DMS53 treated with DMSO at 0.1 percent for 48 hours (cell line): Measurements from ENCODE around the gene AQP2.

Experiments used
- DNase-seq: peaks from one replicate; lab custom pipeline; 2025; ENCODE audit not compliant: unreplicated experiment; lab: John Stamatoyannopoulos, UW

Gene AQP2

DNA sequence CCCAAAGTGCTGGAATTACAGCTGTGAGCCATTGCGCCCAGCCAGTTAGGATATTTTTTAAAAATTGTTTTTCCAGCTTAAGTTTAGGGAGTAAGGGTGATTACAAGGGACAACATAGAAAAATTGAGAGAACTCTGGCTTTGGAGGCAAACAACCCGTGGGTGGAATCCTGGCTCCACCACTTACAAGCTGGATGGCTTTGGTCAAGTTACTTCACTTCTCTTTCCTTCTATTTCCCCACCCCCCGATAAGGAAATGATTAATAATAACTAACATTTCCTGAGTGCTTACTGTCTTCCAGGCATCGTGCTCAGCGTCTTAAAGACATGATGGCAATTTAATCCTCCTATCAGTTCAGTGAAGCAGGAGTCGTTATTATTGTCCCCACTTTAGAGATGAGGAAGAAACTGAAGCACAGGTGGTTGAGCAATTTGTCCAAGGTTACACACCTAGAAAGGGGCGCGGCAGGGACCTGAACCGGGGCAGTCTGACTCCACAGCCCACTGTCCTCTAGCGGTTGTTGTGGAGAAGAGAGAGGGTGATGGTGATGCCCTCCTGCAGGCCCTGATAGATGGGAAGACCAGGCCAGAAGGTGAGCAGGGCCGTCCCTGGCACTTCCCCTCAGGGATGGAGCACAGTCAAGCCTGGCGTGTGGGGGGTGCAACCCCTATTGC is 30.2 kb upstream of the AQP2 start:
- DNase-seq: no peak

DNA sequence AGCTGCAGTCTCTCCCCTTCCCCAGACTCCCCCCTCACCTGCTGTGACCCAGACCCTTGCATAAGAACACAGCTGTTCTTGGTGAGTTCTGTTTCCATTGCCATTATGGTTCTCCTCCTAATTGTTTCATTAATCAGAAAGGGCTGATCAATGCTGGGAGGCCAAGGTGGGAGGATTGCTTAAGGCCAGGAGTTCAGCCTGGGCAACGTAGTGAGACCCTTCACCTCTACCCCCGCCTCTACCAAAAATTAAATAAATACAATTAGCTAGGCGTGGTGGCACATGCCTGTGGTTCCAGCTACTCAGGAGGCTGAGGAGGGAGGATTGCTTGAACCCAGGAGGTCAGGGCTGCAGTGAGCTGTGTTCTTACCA is 29.6 kb upstream of the AQP2 start:
- no peak for DNase-seq

DNA sequence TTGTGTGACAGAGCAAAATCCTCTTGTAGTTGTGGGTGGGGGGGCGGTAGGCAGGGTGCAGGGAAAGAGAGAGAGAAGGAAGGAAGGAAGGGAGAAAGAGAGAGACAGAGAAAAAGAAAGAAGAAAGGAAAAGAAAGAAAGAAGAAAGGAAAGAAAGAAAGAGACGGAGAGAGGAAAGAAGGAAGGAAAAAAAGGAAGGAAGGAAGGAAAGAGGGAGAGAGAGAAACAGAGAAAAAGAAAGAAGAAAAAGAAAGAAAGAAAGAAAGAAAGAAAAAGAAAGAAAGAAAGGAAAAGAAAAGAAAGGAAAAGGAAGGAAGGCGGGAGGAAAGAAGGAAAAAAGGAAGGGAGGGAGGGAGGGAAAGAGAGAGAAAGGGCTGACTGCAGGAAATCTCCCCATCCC is 29.2 kb upstream of the AQP2 start:
- no peak for DNase-seq

DNA sequence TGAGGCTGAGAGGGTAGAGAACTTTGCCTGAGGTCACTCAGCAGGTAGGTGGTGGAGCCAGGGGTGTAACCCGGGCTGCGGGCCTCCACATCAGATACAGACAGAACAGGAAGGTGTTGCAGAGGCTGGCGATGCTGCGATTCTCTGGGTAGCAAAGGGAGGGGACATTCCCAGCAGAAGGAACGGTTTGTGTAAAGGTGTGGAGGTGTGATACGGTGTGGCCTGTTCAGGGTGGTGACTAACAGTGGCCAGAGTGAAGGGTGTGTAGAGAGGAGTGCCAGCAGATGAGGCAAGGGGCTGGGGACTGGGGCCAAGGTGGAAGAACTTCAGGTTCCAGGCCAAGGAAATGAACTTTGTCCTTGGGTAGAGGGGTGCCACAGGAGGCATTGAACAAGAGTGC is 28.6 kb upstream of the AQP2 start:
- no peak for DNase-seq

DNA sequence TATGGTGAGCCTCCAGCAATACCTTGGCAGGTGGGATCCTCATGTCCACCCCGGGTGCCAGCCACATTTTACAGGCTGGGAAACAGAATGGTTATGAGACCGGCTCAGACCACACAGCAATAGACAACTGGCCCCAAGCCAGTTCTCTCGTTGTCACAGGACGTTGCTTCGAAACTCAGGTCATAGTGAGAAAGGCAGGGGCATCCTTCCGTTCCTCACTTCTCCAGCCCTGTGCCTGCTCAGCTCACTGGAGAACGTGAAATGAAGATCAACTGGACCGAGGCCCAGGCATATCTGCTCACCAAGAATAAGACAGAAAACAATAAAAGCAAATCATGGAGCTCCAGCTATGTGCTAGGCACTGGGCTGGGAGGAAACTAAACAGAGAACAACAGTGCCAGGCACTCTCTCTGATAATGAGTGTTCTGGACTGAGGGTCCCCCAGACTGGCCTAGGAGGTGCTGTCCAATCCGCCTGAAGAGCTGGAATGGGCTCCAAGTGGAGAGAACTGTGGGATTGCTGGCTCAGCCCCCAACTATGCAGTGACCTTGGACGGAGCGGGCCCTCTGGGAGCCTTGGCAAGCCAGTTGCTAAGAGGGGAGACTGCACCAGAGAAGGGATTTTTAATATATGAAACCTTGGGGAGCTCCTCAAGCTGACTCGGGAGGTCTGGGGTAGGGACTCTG is 28.0 kb upstream of the AQP2 start:
- no peak for DNase-seq

DNA sequence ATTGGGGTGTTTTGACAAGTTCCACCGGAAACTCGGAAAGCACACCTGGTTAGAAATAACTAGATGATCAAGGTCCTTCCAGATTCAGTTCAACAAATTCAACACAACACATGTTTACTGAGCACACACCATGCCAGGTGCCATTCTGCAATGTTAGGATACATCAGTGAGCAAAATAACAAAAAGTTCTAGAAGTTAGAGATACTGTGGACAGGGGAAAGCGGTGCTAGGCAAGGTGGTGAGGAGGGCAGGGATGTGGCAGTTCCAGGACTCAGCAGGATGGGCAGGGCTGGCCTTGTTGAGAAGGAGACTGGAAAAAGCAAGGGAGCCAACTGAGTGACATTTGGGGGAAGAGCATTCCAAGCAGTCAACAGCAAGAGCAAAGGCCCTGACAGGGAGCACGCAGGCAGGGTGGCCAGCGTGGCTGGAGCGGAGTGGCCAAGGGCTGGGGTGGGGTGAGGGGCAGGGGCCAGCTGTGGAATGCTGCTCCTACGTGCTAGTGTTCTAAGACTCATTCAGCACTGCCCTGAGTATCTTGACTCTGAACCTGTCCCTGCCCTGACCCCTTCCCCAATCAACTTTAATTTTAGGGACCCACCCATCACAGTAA is 27.4 kb upstream of the AQP2 start:
- DNase-seq: no peak

DNA sequence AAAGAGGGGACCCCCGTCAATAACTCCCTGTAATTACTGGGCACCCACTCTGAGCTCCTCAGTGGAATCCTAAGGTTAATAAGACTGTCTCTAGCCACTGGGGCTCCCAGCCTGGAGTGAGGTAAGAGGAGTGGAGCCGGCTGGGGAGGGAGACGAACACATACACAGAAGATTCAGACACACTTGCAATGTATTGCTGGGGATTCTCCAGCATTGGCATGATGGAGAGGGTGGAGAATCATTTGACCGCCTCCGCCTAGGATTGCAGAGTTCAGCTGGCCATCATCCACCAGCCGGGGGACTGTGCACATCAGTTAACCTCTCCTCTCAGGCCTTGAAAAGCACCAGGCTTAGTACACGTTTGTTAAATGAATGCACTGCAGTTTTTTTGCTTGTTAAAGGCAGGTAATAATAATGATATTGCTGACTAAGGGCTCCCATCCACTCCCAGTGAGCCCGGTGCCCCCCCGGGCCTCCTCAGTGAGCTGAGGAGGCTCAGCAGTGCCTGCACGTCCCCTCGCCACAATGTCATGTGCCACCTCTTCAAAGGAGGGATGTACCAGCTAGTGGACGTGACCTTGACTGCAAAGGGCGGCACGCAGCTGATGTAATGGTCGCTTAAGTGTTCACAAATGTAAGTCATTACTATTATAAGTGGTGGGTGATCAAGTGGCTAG is 26.5 kb upstream of the AQP2 start:
- DNase-seq: no peak

DNA sequence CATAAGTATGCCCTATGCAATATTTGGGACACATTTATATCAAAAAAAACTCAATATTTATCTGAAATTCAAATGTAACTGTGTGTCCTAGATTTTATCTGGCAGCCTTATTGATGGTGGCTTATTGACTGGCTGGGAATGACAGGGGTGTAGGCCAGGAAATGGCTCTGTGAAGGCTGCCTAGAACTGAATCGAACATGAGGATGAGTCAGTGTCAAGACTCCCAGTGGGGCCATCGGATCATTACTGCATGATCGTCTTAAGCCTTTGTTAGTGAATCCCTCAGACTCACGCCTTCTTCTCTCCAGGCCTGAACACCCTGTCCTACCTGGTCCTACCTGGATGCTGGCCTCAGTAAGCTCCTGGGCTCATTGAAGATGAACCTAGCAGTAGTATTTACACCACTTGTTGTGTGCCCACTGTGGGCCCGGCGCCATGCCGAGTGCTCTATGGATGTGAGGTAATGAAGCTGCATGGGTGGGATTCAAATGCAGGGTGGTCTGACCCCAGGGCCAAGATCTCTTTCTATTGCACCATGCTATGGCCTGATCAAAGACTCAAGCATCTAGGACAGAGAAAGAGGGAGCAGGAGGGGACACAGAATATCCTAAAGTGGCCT is 25.8 kb upstream of the AQP2 start:
- DNase-seq: no peak

DNA sequence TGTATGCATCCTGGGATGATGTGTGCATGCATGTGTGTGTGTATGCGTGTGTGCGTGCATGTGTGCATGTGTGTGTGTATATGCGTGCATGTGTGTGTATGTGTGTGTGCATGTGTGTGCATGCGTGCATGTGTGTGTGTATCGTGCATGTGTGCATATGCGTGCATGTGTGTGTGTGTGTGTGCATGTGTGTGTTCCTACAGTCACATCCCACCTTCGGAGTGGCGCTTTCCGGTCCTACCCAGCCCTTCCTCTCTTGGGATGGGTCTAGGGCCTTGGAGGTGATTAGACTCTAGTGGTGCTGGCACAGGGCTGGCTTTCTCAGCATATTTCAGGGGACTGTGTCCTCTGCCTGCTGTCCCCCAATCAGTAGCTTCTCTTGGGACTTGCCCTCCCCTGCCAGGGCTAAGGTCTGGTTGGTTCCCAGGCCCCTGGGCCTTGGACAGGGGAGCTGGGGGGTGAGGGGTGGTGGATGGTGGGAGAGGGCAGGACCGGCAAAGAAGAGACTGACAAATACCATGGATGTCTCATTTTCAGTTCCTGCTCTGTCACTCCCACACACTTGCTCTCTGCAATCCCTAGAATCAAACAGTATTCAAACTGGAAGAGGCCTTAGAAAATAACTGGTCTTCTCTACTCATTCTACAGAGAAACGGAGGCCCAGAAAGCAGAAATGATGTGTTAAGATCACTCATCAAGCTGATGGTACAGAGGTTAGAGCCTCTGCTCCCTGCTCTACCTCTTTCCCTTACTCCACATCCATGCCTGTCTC is 24.9 kb upstream of the AQP2 start:
- no peak for DNase-seq

DNA sequence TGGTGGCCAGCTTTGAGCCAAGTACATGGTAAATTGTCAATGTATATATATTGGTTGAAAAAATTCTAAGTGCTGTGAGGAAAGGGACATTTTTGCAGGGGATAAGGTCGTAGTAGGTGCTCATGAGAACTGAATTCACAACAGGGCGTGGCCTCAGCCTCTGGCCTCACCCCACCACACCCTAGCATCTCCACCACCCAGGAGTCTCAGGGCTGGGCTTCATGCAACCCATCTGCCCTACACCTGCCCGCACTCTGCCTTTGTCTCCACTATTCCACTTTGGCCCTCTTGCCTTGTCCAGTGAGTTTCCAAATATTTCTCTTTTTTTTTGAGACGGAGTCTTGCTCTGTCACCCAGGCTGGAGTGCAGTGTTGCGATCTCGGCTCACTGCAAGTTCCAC is 22.1 kb upstream of the AQP2 start:
- no peak for DNase-seq

DNA sequence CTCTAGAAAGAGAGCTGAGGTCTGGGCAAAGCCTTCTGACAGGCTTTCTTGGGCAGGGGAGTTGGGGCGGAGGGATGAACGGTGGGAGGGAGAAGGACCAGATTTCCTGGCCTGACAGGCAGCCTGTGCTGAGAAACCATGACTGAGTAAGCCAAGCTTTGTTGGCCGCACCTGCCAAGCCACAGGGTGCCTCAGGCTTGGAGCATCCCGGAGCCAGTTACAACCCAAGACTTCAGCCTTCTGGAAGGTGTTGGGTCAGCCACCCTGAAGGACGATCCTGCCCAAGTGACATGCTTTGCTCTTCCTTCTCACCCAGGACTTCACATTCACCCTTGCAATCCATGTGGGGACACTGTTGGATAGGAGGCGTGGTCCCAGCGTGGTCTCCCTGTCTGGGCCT is 21.0 kb upstream of the AQP2 start:
- no peak for DNase-seq

DNA sequence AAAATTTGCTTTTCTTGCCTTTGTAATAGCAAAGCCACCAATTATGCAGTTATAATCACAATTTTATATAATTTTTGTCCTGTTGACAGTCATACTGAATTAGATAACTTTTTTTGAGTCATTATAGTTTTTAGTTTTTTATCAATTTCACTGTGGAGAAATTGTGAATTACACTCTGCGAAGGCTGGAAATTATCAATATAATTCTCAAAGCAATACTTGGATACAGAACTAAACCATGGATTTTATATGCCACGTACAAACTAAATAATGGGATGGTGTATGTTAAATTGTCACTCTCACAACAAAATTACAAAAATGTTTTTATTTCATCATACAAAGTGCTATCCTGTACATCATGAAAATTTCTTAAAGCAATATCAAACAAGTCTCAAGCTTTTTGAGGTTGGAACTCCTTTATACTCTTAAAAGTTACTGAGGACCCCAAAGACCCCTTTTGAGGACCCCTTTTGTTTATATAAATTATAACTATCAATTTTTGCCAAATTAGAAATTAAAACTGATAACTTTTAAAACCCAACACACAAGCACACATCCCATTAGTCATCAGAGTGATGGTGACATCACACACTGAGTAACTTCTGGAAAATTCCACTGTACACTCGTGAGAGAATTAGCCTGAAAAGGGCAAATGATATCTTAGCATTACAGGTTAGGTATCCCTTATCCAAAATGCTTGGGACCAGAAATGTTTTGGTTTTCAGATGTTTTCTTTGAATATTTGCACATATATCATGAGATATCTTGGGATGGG is 19.8 kb upstream of the AQP2 start:
- no peak for DNase-seq

DNA sequence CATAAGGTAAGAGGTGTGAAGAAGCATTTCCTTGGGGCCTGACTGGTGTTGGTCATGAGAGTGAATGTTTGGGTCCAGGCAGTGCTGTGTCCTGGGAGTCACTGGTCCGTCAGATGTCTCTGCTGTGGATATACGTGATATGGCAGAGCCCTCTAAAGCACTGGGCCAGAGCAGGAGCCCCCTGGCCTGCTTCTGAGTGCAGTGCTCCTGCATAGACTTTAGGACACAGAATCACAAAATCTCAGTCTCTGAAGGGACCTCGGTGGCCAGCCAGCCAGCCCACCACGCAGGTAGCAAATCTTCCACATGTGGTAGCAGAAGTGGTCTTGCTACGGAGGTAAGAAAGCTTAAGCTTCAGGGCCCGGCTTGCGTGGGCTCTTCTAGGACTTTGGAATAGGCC is 18.5 kb upstream of the AQP2 start:
- no peak for DNase-seq

DNA sequence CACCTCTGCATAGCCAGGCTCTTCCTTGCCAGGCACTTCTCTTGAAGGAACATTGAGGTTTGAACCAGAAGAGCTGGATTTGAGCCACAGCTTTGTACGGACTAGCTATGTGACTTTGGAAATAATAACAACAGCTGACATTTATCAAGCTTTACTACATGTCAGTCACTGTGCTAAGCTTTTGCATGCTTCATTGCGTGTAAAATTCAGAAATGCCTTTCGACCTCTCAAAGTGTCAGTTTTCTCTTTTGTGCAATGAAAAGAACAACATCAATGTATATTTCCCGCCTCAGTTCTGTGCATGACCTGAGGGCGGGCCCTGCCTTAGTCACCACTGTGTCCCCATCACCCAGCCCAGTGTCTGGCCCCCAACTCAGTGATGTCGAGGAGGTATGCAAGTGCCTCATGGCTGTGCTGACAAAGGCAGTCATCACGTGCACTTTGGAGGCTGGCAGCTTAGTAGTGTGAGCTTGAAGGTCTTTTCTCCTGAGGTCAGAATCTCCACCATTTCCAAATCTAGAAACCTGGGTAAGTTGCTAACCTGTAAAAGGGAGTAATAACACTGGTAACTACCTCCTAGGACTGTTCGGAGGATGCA is 17.9 kb upstream of the AQP2 start:
- no peak for DNase-seq

DNA sequence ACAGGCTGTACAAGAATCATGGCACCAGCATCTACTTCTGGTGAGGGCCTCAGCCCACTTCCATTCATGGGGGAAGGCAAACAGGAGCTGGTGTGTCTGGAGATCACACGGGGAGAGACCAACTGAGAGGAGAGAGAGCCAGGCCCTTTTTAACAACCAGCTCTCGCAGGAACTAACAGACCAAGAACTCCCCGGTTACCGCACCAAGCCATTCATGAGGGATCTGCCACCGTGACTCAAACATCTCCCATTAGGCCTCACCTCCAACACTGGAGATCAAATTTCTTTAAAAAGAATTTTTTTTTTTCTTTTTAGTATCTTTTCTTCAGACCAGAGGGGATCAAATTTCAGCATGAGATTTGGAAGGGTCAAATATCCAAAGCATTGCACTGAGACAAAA is 16.7 kb upstream of the AQP2 start:
- no peak for DNase-seq

DNA sequence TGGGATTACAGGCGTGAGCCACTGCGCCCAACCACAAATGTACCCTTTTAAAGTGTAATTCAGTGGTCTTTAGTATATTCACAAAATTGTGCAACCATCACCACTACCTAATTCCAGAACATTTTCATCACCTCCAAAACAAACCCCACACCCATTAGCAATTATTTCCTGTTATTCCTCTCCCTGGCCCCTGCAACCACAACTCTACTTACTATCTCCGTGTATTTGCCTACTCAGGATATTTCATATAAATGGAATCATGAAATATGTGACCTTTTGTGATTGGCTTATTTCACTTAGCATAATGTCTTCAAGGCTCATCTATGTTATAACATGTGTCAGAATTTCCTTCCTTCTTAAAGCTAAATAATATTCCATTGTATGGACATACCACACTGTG is 16.0 kb upstream of the AQP2 start:
- no peak for DNase-seq

DNA sequence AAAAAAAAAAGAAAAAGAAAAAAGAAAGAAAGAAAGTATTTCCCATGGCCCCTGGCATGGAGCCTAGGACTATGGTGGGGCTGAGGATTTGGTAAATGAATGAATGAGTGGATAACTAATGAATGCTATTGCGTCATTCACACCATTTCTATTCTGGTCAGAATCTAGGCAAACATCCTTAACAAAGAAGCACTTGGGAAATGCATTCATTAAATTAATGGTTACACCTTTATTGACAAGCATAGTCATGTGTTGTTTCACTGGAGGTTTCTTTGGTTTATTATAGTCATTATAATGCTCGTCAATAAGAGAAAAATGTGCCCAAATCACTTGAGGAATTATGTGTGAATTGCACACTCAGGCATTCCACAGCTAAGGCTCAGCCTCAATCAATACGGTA is 13.6 kb upstream of the AQP2 start:
- DNase-seq: no peak

DNA sequence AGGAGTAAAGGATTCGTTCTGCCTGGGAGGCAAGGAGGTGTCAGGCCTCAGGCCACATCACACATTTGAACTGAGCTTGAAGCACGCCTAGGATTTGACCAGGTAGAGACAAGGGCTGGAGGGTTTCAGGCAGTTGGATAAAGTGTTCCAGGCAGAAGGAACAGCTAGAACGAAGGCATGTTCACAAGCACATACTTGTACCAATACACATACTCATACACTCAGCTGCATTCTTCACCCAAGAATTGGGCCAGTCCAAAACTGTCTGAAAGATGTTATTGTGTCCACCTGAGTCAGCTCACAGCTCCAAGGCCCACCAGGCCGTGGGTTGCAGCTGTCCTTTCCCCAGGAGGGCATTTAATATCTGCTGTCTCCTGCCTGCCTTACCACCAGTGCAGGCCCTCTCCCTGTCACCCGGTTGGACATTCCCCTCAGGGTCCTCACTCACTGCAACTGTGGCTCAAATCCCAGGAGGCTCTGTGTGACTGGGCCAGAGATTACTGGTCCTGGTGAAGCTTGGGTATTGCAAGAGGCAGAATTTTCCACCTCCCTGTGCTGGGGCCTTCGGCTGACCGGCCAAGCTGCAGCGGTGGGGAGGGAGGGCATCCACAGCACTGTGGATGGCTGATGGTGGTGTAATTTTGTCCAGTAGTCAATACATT is 12.8 kb upstream of the AQP2 start:
- DNase-seq: no peak

DNA sequence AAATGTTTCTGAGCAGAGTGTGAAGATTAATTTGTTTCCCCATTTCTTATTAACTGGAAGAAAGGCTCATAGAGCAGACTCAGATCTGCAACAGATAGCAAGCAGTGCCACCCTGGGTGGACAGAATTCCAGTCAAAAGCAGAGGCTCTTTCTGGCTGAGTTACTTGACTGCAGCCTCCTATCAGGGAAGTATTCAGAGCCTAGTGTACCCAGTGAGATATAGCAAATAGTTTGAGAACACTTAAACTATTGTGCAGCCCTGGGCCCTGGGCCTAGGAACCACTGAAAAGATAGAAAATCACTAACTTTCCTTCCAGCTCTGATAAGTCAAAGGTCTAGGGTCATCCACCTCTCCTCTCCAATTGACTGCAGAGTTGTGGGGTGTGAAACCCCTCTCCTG is 11.2 kb upstream of the AQP2 start:
- no peak for DNase-seq
